DND-41 (cell line): Measurements from ENCODE around the gene LCE1D.

ENCODE experiments used
- ATAC-seq: fragments of 200-7000 bp; cut with Tn5 transposase; 3 replicates; pipeline ENCODE4 v1.9.1; 2021; ENCODE audit warnings: low read depth; ENCODE audit not compliant: insufficient read depth
- DNase-seq: peaks from one replicate; pipeline ENCODE4 v3.0.0-alpha.2; 2020
- H2AFZ ChIP-seq: 2 replicates; pipeline ENCODE4 v1.6.0; 2012; ENCODE audit warnings: low read depth, low read length
- H3K27ac ChIP-seq: 2 replicates; pipeline ENCODE4 v1.5.1; 2012; ENCODE audit warnings: low read length, inconsistent platforms
- H3K27me3 ChIP-seq: fragments of 200-600 bp; sonication (generic); 2 replicates; pipeline ENCODE4 v1.6.0; 2012; ENCODE audit warnings: low read length, mild to moderate bottlenecking, inconsistent platforms; ENCODE audit not compliant: insufficient read depth, poor library complexity
- H3K36me3 ChIP-seq: 2 replicates; pipeline ENCODE4 v1.5.1; 2012; ENCODE audit warnings: low read length, inconsistent platforms; ENCODE audit not compliant: insufficient read depth
- H3K4me1 ChIP-seq: 2 replicates; pipeline ENCODE4 v1.5.1; 2012; ENCODE audit warnings: mild to moderate bottlenecking, low read length; ENCODE audit not compliant: insufficient read depth
- H3K4me2 ChIP-seq: 2 replicates; pipeline ENCODE4 v1.6.0; 2012; ENCODE audit warnings: mild to moderate bottlenecking, moderate library complexity, low read length, inconsistent platforms; ENCODE audit not compliant: insufficient read depth
- H3K4me3 ChIP-seq, 2 experiments: fragments of 200-600 bp in 1 of 2; shearing (Covaris generic) in 1 of 2; 2 replicates each; pipeline ENCODE4 v1.5.1; 2012 to 2016; ENCODE audit warnings: inconsistent platforms in 2 of 2, low read length in 2 of 2, mild to moderate bottlenecking in 2 of 2, low read depth in 1 of 2, moderate library complexity in 1 of 2
- H3K79me2 ChIP-seq: 2 replicates; pipeline ENCODE4 v1.6.0; 2012; ENCODE audit warnings: low read length, inconsistent platforms; ENCODE audit not compliant: insufficient read depth
- H3K9ac ChIP-seq: 2 replicates; pipeline ENCODE4 v1.6.0; 2012; ENCODE audit warnings: low read depth, mild to moderate bottlenecking, inconsistent platforms, low read length, moderate library complexity
- H3K9me3 ChIP-seq: 2 replicates; pipeline ENCODE4 v1.5.1; 2012; ENCODE audit warnings: low read length, moderate library complexity, mild to moderate bottlenecking, inconsistent platforms; ENCODE audit not compliant: insufficient read depth, severe bottlenecking
- H4K20me1 ChIP-seq: 2 replicates; pipeline ENCODE4 v1.6.0; 2012; ENCODE audit warnings: low read length; ENCODE audit not compliant: insufficient read depth
- CTCF ChIP-seq: IDR thresholded peaks from 2 replicates; pipeline ENCODE4 v1.5.1; 2012; ENCODE audit warnings: borderline replicate concordance, low read length, moderate library complexity, mild to moderate bottlenecking; ENCODE audit not compliant: poor library complexity, severe bottlenecking; ENCODE audit errors: extremely low read depth
- EZH2 ChIP-seq: IDR thresholded peaks from 3 replicates; pipeline ENCODE4 v1.6.1; 2012; ENCODE audit warnings: borderline replicate concordance, low read depth, mild to moderate bottlenecking, moderate library complexity, low read length, inconsistent platforms; ENCODE audit not compliant: severe bottlenecking

Gene LCE1D

GRCh38 chr1:152756872-152757271 is 39.6 kb upstream of the LCE1D start:
- Histone ChIP-seq H3K27ac (no peak overlapping the region), H3K79me2 (no peaks in the 10 kb centered on the region), H3K9ac (no peak overlapping the region), H3K36me3 (no peaks in the 10 kb centered on the region), H3K4me1 (no peaks in the 10 kb centered on the region), H3K27me3 (peaks cover 2% of the 10 kb centered on the region), H2AFZ (no peak overlapping the region), H3K4me2 (no peak overlapping the region), H3K4me3 (no peak overlapping the region), H4K20me1 (no peaks in the 10 kb centered on the region), H3K9me3 (no peaks in the 10 kb centered on the region)
- no peak for DNase-seq
- TF ChIP-seq EZH2: no peak
- no peak for TF ChIP-seq CTCF
- no peak for ATAC-seq

GRCh38 chr1:152757747-152758146 is 38.8 kb upstream of the LCE1D start, which contains the start of gene KPRP:
Gene KPRP (plus strand): TSS chr1:152758025. CDS start chr1:152759589, 1,564 bp downstream.
- Histone ChIP-seq H3K4me1 (no peaks in the 10 kb centered on the region), H3K27ac (no peak within 1 kb of the TSS), H3K9me3 (no peaks in the 10 kb centered on the region), H3K79me2 (no peaks in the 10 kb centered on the region), H4K20me1 (no peaks in the 10 kb centered on the region), H2AFZ (no peak within 1 kb of the TSS), H3K4me2 (no peak within 1 kb of the TSS), H3K9ac (no peak within 1 kb of the TSS), H3K27me3 (no peaks in the 10 kb centered on the region), H3K4me3 (no peak within 1 kb of the TSS), H3K36me3 (no peaks in the 10 kb centered on the region)
- no peak for TF ChIP-seq EZH2
- TF ChIP-seq CTCF: no peak
- no peak for DNase-seq
- no peak for ATAC-seq

GRCh38 chr1:152758636-152759035 is 37.9 kb upstream of the LCE1D start:
- DNase-seq: no peak
- H3K9me3 ChIP-seq: no peaks in the 10 kb centered on the region
- no peak overlapping the region for H3K4me2 ChIP-seq
- no peaks in the 10 kb centered on the region for H3K27me3 ChIP-seq
- H3K27ac ChIP-seq: no peak overlapping the region
- H3K4me1 ChIP-seq: no peaks in the 10 kb centered on the region
- no peak for ATAC-seq
- H2AFZ ChIP-seq: no peak overlapping the region
- no peak overlapping the region for H3K9ac ChIP-seq
- TF ChIP-seq EZH2: no peak
- no peak for TF ChIP-seq CTCF
- H3K79me2 ChIP-seq: no peaks in the 10 kb centered on the region
- no peaks in the 10 kb centered on the region for H4K20me1 ChIP-seq
- no peak overlapping the region for H3K4me3 ChIP-seq
- no peaks in the 10 kb centered on the region for H3K36me3 ChIP-seq

GRCh38 chr1:152759453-152760173 is 36.9 kb upstream of the LCE1D start:
- H3K9ac ChIP-seq: no peak overlapping the region
- no peak for TF ChIP-seq EZH2
- TF ChIP-seq CTCF: no peak
- no peak overlapping the region for H3K4me3 ChIP-seq
- H4K20me1 ChIP-seq: no peaks in the 10 kb centered on the region
- H3K79me2 ChIP-seq: no peaks in the 10 kb centered on the region
- no peaks in the 10 kb centered on the region for H3K4me1 ChIP-seq
- H3K36me3 ChIP-seq: no peaks in the 10 kb centered on the region
- H2AFZ ChIP-seq: no peak overlapping the region
- H3K4me2 ChIP-seq: no peak overlapping the region
- ATAC-seq (no peak), DNase-seq (no peak)
- no peaks in the 10 kb centered on the region for H3K27me3 ChIP-seq
- H3K27ac ChIP-seq: no peak overlapping the region
- H3K9me3 ChIP-seq: no peaks in the 10 kb centered on the region
